ENCODE results near the gene ARID3A.

GRCh38 chr19:1011831-1012333 lies 86.0 kb downstream of the ARID3A start:
- TF ChIP-seq ZBTB38 (CRISPR knock-in tag; IDR thresholded peaks at IDR 0.05): no peak
- no peak for TF ChIP-seq NFE2 (CRISPR knock-in tag; IDR thresholded peaks at IDR 0.05)
- TF ChIP-seq ZNF468 (CRISPR knock-in tag; IDR thresholded peaks at IDR 0.05): no peak
- TF ChIP-seq ZNF782 (CRISPR knock-in tag; IDR thresholded peaks at IDR 0.05; ENCODE audit: borderline replicate concordance): no peak
- TF ChIP-seq ZNF563 (CRISPR knock-in tag; IDR thresholded peaks at IDR 0.05): no peak
- no peak for TF ChIP-seq ZFP36 (IDR thresholded peaks at IDR 0.05; ENCODE audit: borderline replicate concordance, low read depth, low read length, partially characterized antibody)
- no peak for TF ChIP-seq HDAC2 (CRISPR knock-in tag; IDR thresholded peaks at IDR 0.05)
- no peak for TF ChIP-seq MAX (IDR thresholded peaks at IDR 0.05)
- no peak for TF ChIP-seq ZBTB42 (CRISPR knock-in tag; IDR thresholded peaks at IDR 0.05)

All from HepG2 (cell line).